Neural cell (in vitro differentiated cells): ENCODE results near the gene LRRC8C.

Experiments used
- CTCF ChIP-seq: fragments of 450-650 bp; IDR thresholded peaks from 2 replicates; pipeline ENCODE4 v1.5.1; 2014; ENCODE audit warnings: antibody characterized with exemption, mild to moderate bottlenecking, moderate library complexity; ENCODE audit not compliant: poor library complexity, severe bottlenecking
- EP300 ChIP-seq: fragments of 450-650 bp; conservative IDR thresholded peaks from 2 replicates; pipeline ENCODE4 v1.6.1; 2014; ENCODE audit warnings: antibody characterized with exemption, mild to moderate bottlenecking, moderate library complexity; ENCODE audit not compliant: poor library complexity, severe bottlenecking
- EZH2 ChIP-seq: fragments of 200-600, 300-800 bp; shearing (Covaris generic), sonication (generic); IDR thresholded peaks from 2 replicates; pipeline ENCODE4 v1.6.1; 2014; ENCODE audit warnings: antibody characterized with exemption, low read length, borderline replicate concordance, mild to moderate bottlenecking; ENCODE audit not compliant: insufficient read depth, poor library complexity, severe bottlenecking
- POLR2AphosphoS5 ChIP-seq: IDR thresholded peaks from 2 replicates; pipeline ENCODE4 v1.6.1; 2012
- RAD21 ChIP-seq: fragments of 450-650 bp; conservative IDR thresholded peaks from 2 replicates; pipeline ENCODE4 v1.6.1; 2014; ENCODE audit warnings: antibody characterized with exemption, mild to moderate bottlenecking, moderate library complexity
- TAF1 ChIP-seq: IDR thresholded peaks from 2 replicates; pipeline ENCODE4 v1.6.1; 2012; ENCODE audit warnings: low read depth

GRCh38 chr1:89632657-89633247, at the start of gene LRRC8C:
- TF ChIP-seq CTCF (peak; percentile 74), RAD21 (peak; percentile 62), EZH2 (no peak), TAF1 (no peak), EP300 (no peak), POLR2AphosphoS5 (peak; percentile 43)
